HCT116 (cell line): ENCODE results near the gene PCDHGB2. TPM values are rescaled to one million over a fixed set of nuclear protein-coding genes. Genes with fewer than 3 reads are reported as not detected.

ENCODE experiments used
- ATAC-seq: fragments of 200-7000 bp; cut with Tn5 transposase; 2 replicates; pipeline ENCODE4 v1.9.1; 2020; ENCODE audit warnings: mild to moderate bottlenecking, moderate library complexity
- Bru-seq: library from RNA; stranded (reverse); fragments of 400-500 nt; gene quantifications from one replicate; lab custom pipeline; 2021; lab: Mats Ljungman, UMichigan
- BruChase-seq, 2 experiments: library from RNA; stranded (reverse); fragments of 400-500 nt; gene quantifications; one replicate each; lab custom pipeline; 2021; lab: Mats Ljungman, UMichigan
- BruUV-seq: library from RNA; stranded (reverse); fragments of 400-500 nt; replicated peaks from 2 replicates; lab custom pipeline; 2021; lab: Mats Ljungman, UMichigan
- CTCF ChIA-PET: fragments of 300-600 bp; sonication (Branson Sonifier 250); formaldehyde crosslinking; loops from one replicate; lab custom pipeline; 2021; ENCODE audit warnings: antibody characterized with exemption; lab: Charles Lee
- POLR2A ChIA-PET: fragments of 300-600, 350-600 bp; sonication (Branson Sonifier 250); formaldehyde crosslinking; loops from one replicate; lab custom pipeline; 2021; ENCODE audit warnings: antibody characterized with exemption; lab: Charles Lee
- RAD21 ChIA-PET, 2 experiments: fragments of 300-600 bp; sonication (Branson Sonifier 250); formaldehyde crosslinking; loops; one replicate each; lab custom pipeline; 2023; ENCODE audit warnings: low total read pairs in 2 of 2; ENCODE audit not compliant: uncharacterized antibody in 2 of 2, unreplicated experiment in 2 of 2, low non-redundant PET in 1 of 2; lab: Charles Lee
- DNase-seq: peaks from one replicate; pipeline ENCODE4 v3.0.0-alpha.2; 2010; ENCODE audit warnings: low read depth, low spot score
- H2AFZ ChIP-seq: fragments of 200-600 bp; shearing (Covaris generic), sonication (generic); 2 replicates; pipeline ENCODE4 v1.6.1; 2017; ENCODE audit warnings: low read depth, mixed run types, mixed read lengths, antibody characterized with exemption, low read length; ENCODE audit not compliant: poor library complexity, severe bottlenecking
- H3K27ac ChIP-seq: 2 replicates; pipeline ENCODE4 v1.5.1; 2012; ENCODE audit warnings: low read depth, low read length
- H3K27me3 ChIP-seq: fragments of 200-600 bp; sonication (generic); 2 replicates; pipeline ENCODE4 v1.6.1; 2016; ENCODE audit warnings: mixed run types, low read length, mixed read lengths; ENCODE audit not compliant: insufficient read depth
- H3K36me3 ChIP-seq, 2 experiments: fragments of 200-500 bp in 1 of 2; fragments of 200-600 bp in 1 of 2; sonication (Bioruptor generic) in 1 of 2; sonication (generic) in 1 of 2; 2 replicates each; pipeline versions ENCODE4 v1.5.1 to v1.6.1; 2014 to 2016; ENCODE audit warnings: low read length in 2 of 2, inconsistent platforms in 1 of 2, mixed read lengths in 1 of 2, mixed run types in 1 of 2; ENCODE audit not compliant: insufficient read depth in 2 of 2, control insufficient read depth in 1 of 2
- H3K4me1 ChIP-seq, 2 experiments: fragments of 200-600 bp in 1 of 2; sonication (generic) in 1 of 2; 2 replicates each; pipeline versions ENCODE4 v1.5.1 to v1.6.1; 2012 to 2017; ENCODE audit warnings: low read length in 2 of 2, inconsistent platforms in 1 of 2, mild to moderate bottlenecking in 1 of 2, mixed read lengths in 1 of 2, mixed run types in 1 of 2, moderate library complexity in 1 of 2; ENCODE audit not compliant: insufficient read depth in 2 of 2, control insufficient read depth in 1 of 2
- H3K4me2 ChIP-seq: fragments of 200-600 bp; sonication (generic); 2 replicates; pipeline ENCODE4 v1.6.1; 2017; ENCODE audit warnings: mixed run types, low read length, mixed read lengths
- H3K4me3 ChIP-seq, 2 experiments: fragments of 200-600 bp in 1 of 2; sonication (generic) in 1 of 2; replicated peaks in 1 of 2; 2 replicates each; pipeline ENCODE4 v1.5.1; 2011 to 2016; ENCODE audit warnings: low read length in 2 of 2, control low read depth in 1 of 2, low read depth in 1 of 2, mild to moderate bottlenecking in 1 of 2, mixed read lengths in 1 of 2, mixed run types in 1 of 2
- H3K79me2 ChIP-seq: fragments of 200-600 bp; sonication (generic); 2 replicates; pipeline ENCODE4 v1.6.1; 2017; ENCODE audit warnings: mild to moderate bottlenecking, mixed run types, low read length, moderate library complexity, mixed read lengths; ENCODE audit not compliant: insufficient read depth
- H3K9ac ChIP-seq: fragments of 200-600 bp; sonication (generic); 2 replicates; pipeline ENCODE4 v1.6.1; 2016; ENCODE audit warnings: low read length, mixed read lengths
- H3K9me2 ChIP-seq: fragments of 200-600 bp; sonication (generic), shearing (Covaris generic); 2 replicates; pipeline ENCODE4 v1.6.1; 2017; ENCODE audit warnings: mixed run types, mild to moderate bottlenecking, moderate library complexity; ENCODE audit not compliant: insufficient read depth
- H3K9me3 ChIP-seq, 2 experiments: fragments of 200-500 bp in 1 of 2; fragments of 200-600 bp in 1 of 2; sonication (Bioruptor generic) in 1 of 2; sonication (generic) in 1 of 2; 2 replicates each; pipeline ENCODE4 v1.6.1; 2014 to 2017; ENCODE audit warnings: low read length in 2 of 2, mixed read lengths in 2 of 2, inconsistent platforms in 1 of 2, low read depth in 1 of 2, mild to moderate bottlenecking in 1 of 2, mixed run types in 1 of 2, moderate library complexity in 1 of 2; ENCODE audit not compliant: control insufficient read depth in 1 of 2, insufficient read depth in 1 of 2
- H4K20me1 ChIP-seq: fragments of 200-600 bp; sonication (generic), shearing (Covaris generic); 2 replicates; pipeline ENCODE4 v1.6.1; 2017; ENCODE audit warnings: mixed run types, mild to moderate bottlenecking, moderate library complexity; ENCODE audit not compliant: insufficient read depth
- CTCF ChIP-seq, 3 experiments: fragments of 200-600 bp in 1 of 3; sonication (generic) in 1 of 3; IDR thresholded peaks in 2 of 3; conservative IDR thresholded peaks in 1 of 3; 2 replicates each; pipeline ENCODE4 v1.5.1; 2012 to 2017; ENCODE audit warnings: low read depth in 2 of 3, low read length in 2 of 3, antibody characterized with exemption in 1 of 3, borderline replicate concordance in 1 of 3, control low read depth in 1 of 3, mild to moderate bottlenecking in 1 of 3, mixed read lengths in 1 of 3, mixed run types in 1 of 3, moderate library complexity in 1 of 3; ENCODE audit not compliant: insufficient read depth in 1 of 3
- ELF1 ChIP-seq: IDR thresholded peaks from 2 replicates; pipeline ENCODE4 v1.6.1; 2012; ENCODE audit warnings: low read depth, borderline replicate concordance
- EZH2 ChIP-seq: fragments of 200-600 bp; sonication (generic); IDR thresholded peaks from 2 replicates; pipeline ENCODE4 v1.6.1; 2017; ENCODE audit warnings: antibody characterized with exemption, mixed run types
- EZH2phosphoT487 ChIP-seq: fragments of 200-600 bp; IDR thresholded peaks from 2 replicates; pipeline ENCODE4 v1.6.1; 2018; ENCODE audit warnings: antibody characterized with exemption, borderline replicate concordance
- RAD21 ChIP-seq: IDR thresholded peaks from 2 replicates; pipeline ENCODE4 v1.6.1; 2012; ENCODE audit warnings: low read depth, mild to moderate bottlenecking
- intact Hi-C: fragments of 100-400 bp; cut with micrococcal nuclease; formaldehyde crosslinking; loops from 2 replicates; pipeline ENCODE4 v1.10.0; 2022
- long read RNA-seq: library from polyadenylated mRNA; unstranded; transcript quantifications from one replicate; pipeline ENCODE4 v2.0.0, GENCODE V29; 2021; ENCODE audit not compliant: unreplicated experiment
- polyA plus RNA-seq: library from polyadenylated mRNA; unstranded; fragments of >200 nt; gene quantifications from 2 replicates; pipeline ENCODE4 v1.2.1, GENCODE V29; 2012; ENCODE audit warnings: missing spikeins
- total RNA-seq: library from RNA; stranded (reverse); gene quantifications from one replicate; pipeline ENCODE4 v1.2.1, GENCODE V29; 2021; ENCODE audit not compliant: unreplicated experiment

The PCDHGB2 gene
- total RNA-seq (0.34 TPM), Bru-seq, nascent RNA (percentile 23 among the genes with signal in this experiment), BruChase-seq, experiment 1, labeled RNA remaining after a 6-hour chase (percentile 53 among the genes with signal in this experiment), BruChase-seq, experiment 2, labeled RNA remaining after a 2-hour chase (percentile 40 among the genes with signal in this experiment)
- polyA plus RNA-seq: 0.27 and 0.29 TPM in 2 replicates
- long read RNA-seq: 0 reads

DNA sequence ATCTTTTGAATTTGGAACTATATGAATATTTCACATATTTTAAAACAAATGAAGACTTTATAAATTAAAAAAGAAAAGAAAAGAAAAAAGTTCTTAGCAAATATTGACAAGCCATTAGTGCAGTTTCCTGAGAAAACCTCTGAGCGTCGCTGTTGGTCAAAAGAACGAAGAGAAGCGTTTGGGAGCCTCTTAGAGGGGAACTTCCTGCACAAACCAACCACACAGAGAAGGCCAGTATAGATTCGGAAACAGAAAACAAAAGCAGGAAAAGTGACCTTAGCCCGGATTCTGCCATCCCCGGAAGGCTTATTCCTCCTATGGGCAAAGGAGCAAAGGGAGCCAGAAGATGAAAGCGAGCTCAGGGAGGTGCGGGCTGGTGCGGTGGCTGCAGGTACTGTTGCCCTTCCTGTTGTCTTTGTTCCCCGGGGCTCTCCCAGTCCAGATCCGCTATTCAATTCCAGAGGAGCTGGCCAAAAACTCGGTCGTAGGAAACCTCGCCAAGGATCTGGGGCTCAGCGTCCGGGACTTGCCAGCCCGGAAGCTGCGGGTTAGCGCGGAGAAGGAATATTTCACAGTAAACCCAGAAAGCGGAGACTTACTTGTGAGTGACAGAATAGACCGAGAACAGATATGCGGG lies at the start of gene PCDHGB2:
Gene PCDHGB2 (plus strand): TSS at position 205 of the 637 bp plus-strand sequence. CDS start 142 bp downstream, at position 347.
- CTCF ChIA-PET: interaction anchor here (0.8 to 1.1 kb wide), 2 partner anchors 53 to 204 kb away, joined by 3 to 6 read pairs; partner anchors contain the start of gene PCDHGA10
- no peak within 1 kb of the TSS for H3K9ac ChIP-seq

More for the DNA sequence above, at the start of gene PCDHGB2:
- Histone ChIP-seq H3K9me3 (peaks cover 3 to 5% of the 10 kb centered on the region in 2 experiments; a peak in 2 of 4 replicates), H3K27me3 (no peaks in the 10 kb centered on the region), H3K4me3 (no peak within 1 kb of the TSS), H3K79me2 (no peaks in the 10 kb centered on the region), H2AFZ (no peak within 1 kb of the TSS), H3K36me3 (no peaks in the 10 kb centered on the region)
- RAD21 ChIA-PET: no interaction called here
- DNase-seq (peak; percentile 40), ATAC-seq (peak; percentile 55)
- intact Hi-C loops: loop anchor here (1.0 kb wide), 1 partner anchor 204 kb away; no protein-coding TSS in a partner anchor
- no TSS peak for BruUV-seq
- no peak for TF ChIP-seq ELF1
- no peak for TF ChIP-seq EZH2
- no peak for TF ChIP-seq EZH2phosphoT487
- peak; percentile 41 to 67 (median 48); a peak in 5 of 6 replicates for TF ChIP-seq CTCF (IDR thresholded peaks at IDR 0.05 in 2 of 3, conservative IDR thresholded peaks at IDR 0.05 in 1 of 3; ENCODE audit: borderline replicate concordance in 1 of 3, insufficient read depth in 1 of 3, low read depth in 2 of 3, low read length in 2 of 3)
- TF ChIP-seq RAD21: peak; percentile 72
- TF ChIP-seq, all 23 proteins: peak for 2
- Histone ChIP-seq H3K4me2 (no peak within 1 kb of the TSS), H4K20me1 (no peaks in the 10 kb centered on the region), H3K4me1 (no peaks in the 10 kb centered on the region), H3K9me2 (no peaks in the 10 kb centered on the region), H3K27ac (no peak within 1 kb of the TSS)
- POLR2A ChIA-PET: no interaction called here
